Measurements from ENCODE around the gene MGAT4A. TPM values are rescaled to one million over a fixed set of nuclear protein-coding genes. Genes with fewer than 3 reads are reported as not detected.

The MGAT4A gene
- total and polyA plus RNA-seq, 2 donors (not counting 1 experiment from before 2014, with no cell fraction given) = 16.5 to 32.7 TPM

DNA sequence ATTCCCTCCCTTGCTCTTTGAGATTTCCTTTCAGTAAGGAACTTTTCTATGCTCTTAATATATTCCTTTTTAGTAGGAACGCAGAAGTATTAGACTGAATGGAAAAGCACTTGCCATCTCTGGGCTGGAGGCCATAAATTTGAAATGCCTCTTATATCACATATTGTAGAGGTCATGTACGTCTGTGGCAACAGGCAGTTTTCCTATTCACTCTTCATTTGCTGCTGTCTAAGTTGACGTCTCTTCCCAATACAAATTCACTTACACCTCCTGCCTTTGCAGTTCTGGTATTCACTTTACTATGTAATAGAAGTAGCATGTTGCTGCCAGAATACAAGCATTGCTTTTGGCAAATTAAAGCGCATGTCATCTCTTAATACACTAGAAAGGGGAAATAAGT, 34.7 kb downstream of the MGAT4A start:
- Histone ChIP-seq H3K4me1 (ENCODE audit: control insufficient read depth in 2 of 2, insufficient read depth in 2 of 2, low read length in 2 of 2) (peaks cover 4 to 8% of the 10 kb centered on the region in 2 donors), H3K4me3 (ENCODE audit: control extremely low read depth in 1 of 5, extremely low read depth in 1 of 5, insufficient read depth in 1 of 5, low read depth in 2 of 5, low read length in 4 of 5) (no peak overlapping the region), H3K9me3 (ENCODE audit: control extremely low read depth in 1 of 3, control insufficient read depth in 2 of 3, insufficient read depth in 1 of 3, low read length in 2 of 3) (no peaks in the 10 kb centered on the region), H4K20me1 (ENCODE audit: control insufficient read depth, insufficient read depth, low read length, poor library complexity, severe bottlenecking) (no peaks in the 10 kb centered on the region), H3K4me2 (replicated peaks; ENCODE audit: low read depth, low read length, poor library complexity, severe bottlenecking) (no peak overlapping the region), H2AFZ (ENCODE audit: insufficient read depth, low read depth, low read length, poor library complexity, severe bottlenecking) (no peak overlapping the region), H3K36me3 (replicated peaks in 1 of 2; ENCODE audit: control extremely low read depth in 1 of 2, control insufficient read depth in 1 of 2, extremely low read depth in 1 of 2, insufficient read depth in 2 of 2, low read length in 1 of 2) (no peaks in the 10 kb centered on the region), H3K27me3 (replicated peaks in 1 of 4; ENCODE audit: control extremely low read depth in 1 of 4, control insufficient read depth in 3 of 4, insufficient read depth in 4 of 4, low read length in 3 of 4) (no peaks in the 10 kb centered on the region), H3K27ac (ENCODE audit: low read length in 2 of 2) (no peak overlapping the region), H3K79me2 (ENCODE audit: control insufficient read depth, insufficient read depth, low read length) (peaks cover 33% of the 10 kb centered on the region), H3K9ac (ENCODE audit: low read length) (no peak overlapping the region)
- ChIA-PET CTCF (no interaction called here), POLR2A (no interaction called here)
- intact Hi-C loops (cut with micrococcal nuclease) = no loop called here
- ATAC-seq (ENCODE audit: low read depth) (no peak), DNase-seq (no peak)
- Mint-ChIP-seq H3K4me3 (no peak overlapping the region), H3K27ac (no peak overlapping the region), H3K9me3 (ENCODE audit: insufficient read depth) (no peaks in the 10 kb centered on the region), H3K4me1 (peaks cover 22% of the 10 kb centered on the region), H3K27me3 (no peaks in the 10 kb centered on the region)
- no peak for TF ChIP-seq EZH2 (IDR thresholded peaks at IDR 0.05; ENCODE audit: borderline replicate concordance, insufficient read depth, low read depth, low read length, poor library complexity, severe bottlenecking)
- TF ChIP-seq, protein P1, sequence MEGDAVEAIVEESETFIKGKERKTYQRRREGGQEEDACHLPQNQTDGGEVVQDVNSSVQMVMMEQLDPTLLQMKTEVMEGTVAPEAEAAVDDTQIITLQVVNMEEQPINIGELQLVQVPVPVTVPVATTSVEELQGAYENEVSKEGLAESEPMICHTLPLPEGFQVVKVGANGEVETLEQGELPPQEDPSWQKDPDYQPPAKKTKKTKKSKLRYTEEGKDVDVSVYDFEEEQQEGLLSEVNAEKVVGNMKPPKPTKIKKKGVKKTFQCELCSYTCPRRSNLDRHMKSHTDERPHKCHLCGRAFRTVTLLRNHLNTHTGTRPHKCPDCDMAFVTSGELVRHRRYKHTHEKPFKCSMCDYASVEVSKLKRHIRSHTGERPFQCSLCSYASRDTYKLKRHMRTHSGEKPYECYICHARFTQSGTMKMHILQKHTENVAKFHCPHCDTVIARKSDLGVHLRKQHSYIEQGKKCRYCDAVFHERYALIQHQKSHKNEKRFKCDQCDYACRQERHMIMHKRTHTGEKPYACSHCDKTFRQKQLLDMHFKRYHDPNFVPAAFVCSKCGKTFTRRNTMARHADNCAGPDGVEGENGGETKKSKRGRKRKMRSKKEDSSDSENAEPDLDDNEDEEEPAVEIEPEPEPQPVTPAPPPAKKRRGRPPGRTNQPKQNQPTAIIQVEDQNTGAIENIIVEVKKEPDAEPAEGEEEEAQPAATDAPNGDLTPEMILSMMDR (IDR thresholded peaks at IDR 0.05) = no peak
- no CpG with 5 or more reads among the region's 4 CpGs for WGBS (ENCODE audit: insufficient coverage)

DNA sequence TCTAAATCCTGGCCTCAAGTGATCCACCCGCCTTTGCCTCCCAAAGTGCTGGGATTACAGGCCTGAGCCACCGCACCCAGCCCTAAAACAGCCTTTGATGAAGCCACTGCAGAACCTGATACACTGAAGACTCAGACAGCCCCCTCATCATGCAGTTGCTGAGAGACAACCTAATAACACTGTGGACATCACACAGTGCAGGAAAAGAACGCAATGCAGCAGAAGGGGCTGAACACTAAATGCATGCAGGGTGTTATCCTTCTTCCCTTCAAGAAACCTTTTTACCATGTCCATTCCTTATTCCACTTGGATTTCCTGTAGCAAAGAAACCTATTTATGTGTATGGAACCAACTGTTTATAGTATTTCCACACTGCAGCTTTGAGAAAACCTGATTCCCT, 35.7 kb downstream of the MGAT4A start:
- Histone ChIP-seq H3K36me3 (replicated peaks in 1 of 2; ENCODE audit: control extremely low read depth in 1 of 2, control insufficient read depth in 1 of 2, extremely low read depth in 1 of 2, insufficient read depth in 2 of 2, low read length in 1 of 2) (no peaks in the 10 kb centered on the region), H4K20me1 (ENCODE audit: control insufficient read depth, insufficient read depth, low read length, poor library complexity, severe bottlenecking) (no peaks in the 10 kb centered on the region), H3K9ac (ENCODE audit: low read length) (no peak overlapping the region), H3K27ac (ENCODE audit: low read length in 2 of 2) (no peak overlapping the region), H3K27me3 (replicated peaks in 1 of 4; ENCODE audit: control extremely low read depth in 1 of 4, control insufficient read depth in 3 of 4, insufficient read depth in 4 of 4, low read length in 3 of 4) (no peaks in the 10 kb centered on the region), H3K9me3 (ENCODE audit: control extremely low read depth in 1 of 3, control insufficient read depth in 2 of 3, insufficient read depth in 1 of 3, low read length in 2 of 3) (no peaks in the 10 kb centered on the region), H2AFZ (ENCODE audit: insufficient read depth, low read depth, low read length, poor library complexity, severe bottlenecking) (no peak overlapping the region), H3K4me3 (ENCODE audit: control extremely low read depth in 1 of 5, extremely low read depth in 1 of 5, insufficient read depth in 1 of 5, low read depth in 2 of 5, low read length in 4 of 5) (no peak overlapping the region), H3K79me2 (ENCODE audit: control insufficient read depth, insufficient read depth, low read length) (peaks cover 33% of the 10 kb centered on the region), H3K4me2 (replicated peaks; ENCODE audit: low read depth, low read length, poor library complexity, severe bottlenecking) (no peak overlapping the region), H3K4me1 (ENCODE audit: control insufficient read depth in 2 of 2, insufficient read depth in 2 of 2, low read length in 2 of 2) (peaks cover 4 to 8% of the 10 kb centered on the region in 2 donors)
- TF ChIP-seq EZH2 (IDR thresholded peaks at IDR 0.05; ENCODE audit: borderline replicate concordance, insufficient read depth, low read depth, low read length, poor library complexity, severe bottlenecking) = no peak
- TF ChIP-seq, protein P1 (IDR thresholded peaks at IDR 0.05) = no peak
- intact Hi-C loops (cut with micrococcal nuclease) = no loop called here
- DNase-seq (no peak), ATAC-seq (ENCODE audit: low read depth) (no peak)
- CTCF ChIA-PET = no interaction called here
- Mint-ChIP-seq H3K4me3 (no peak overlapping the region), H3K4me1 (peaks cover 22% of the 10 kb centered on the region), H3K27ac (no peak overlapping the region), H3K27me3 (no peaks in the 10 kb centered on the region), H3K9me3 (ENCODE audit: insufficient read depth) (no peaks in the 10 kb centered on the region)
- 100% methylated on average over 2 of the region's 3 CpGs for WGBS (ENCODE audit: insufficient coverage)
- POLR2A ChIA-PET = no interaction called here
